CD4-positive, alpha-beta T cell treated with Interleukin-15 for 4 hours (primary cell): ENCODE data around the gene PCYT2.
"Not testable (repeated sequence)": the region's sequence is repeated elsewhere in the genome, so short reads cannot be mapped to it uniquely, and the experiment has no call there.

ENCODE experiments used
- DNase-seq: peaks from one replicate; pipeline ENCODE4 v3.0.0-alpha.2; 2020; ENCODE audit warnings: low spot score

The PCYT2 gene

DNA sequence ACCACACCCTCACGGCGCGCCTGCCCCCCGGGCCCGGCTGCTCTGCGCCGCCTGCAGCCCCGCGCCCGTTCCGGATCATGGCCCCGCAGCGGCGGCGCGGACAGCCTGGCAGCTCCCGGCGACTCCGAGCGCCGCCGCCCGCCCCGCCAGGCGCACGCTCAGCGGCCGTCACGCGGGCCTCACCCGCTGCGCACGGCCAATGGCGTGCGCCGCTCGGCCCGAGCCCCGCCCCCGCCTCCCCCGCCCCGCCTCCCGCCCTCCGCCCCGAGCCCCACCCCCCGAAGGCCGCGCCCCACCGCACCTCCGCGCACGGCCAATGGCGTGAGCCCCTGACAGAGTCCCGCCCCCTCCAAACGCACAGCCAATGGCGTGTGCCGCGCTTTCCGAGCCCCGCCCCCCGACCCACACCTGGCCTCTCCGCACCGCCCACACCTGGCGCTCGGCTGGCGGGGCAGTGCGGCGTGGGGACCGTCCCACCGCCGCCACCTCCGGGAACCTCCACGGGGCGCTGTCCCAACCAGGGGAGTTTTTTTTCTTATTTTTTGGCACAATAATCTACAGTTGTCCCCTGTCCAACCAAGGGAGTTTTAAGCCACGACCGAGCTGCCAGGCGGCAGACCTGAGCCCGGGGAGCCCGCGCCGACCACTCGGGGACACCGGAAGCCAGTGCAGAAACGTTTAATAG lies at the start of gene PCYT2:
PCYT2 (minus strand) TSS at position 123 of the 685 bp plus-strand sequence; CDS start at position 79, 44 bp downstream.
- DNase-seq = peak; percentile 92

DNA sequence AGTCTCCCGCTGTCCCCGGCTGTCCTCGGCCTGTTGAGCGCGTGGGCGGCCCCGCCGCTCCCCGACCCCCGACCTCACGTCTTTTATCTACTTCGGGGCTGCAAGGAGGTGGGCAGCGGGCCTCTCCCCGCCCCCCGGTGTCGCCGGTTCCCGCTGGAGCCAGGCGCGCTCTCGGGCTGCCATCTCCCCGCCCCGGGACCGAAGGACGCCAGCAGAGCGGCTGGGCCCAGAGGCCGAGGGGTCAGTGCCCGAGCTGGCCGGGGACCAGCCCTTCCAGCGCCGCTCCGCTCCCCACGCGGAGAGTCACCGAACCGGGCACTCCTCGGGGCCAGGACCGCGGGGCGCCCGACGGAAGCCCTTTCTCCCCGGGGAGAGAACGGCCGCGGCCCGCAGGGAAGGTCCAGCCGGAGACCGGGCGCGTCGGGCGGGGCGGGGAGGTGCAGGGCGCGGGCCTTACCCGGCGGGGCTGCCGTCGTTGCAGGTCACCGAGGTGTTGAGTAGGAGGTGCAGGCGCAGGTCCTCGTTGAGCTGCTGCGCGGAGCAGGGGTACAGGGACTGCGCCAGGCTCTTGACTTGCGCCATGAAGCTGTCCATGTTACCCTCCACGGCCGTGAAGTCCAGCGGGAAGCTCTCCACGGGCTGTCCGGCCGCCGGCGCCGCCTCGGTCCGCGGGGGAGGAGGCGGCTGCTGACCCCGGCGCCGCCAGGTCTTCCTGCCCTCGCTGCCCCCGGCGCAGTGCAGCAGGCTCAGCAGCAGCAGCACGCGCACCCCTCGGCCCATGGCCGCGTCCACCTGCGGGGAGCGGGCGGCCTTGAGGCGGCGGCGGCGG lies 49.1 kb upstream of the PCYT2 start:
- no peak for DNase-seq

DNA sequence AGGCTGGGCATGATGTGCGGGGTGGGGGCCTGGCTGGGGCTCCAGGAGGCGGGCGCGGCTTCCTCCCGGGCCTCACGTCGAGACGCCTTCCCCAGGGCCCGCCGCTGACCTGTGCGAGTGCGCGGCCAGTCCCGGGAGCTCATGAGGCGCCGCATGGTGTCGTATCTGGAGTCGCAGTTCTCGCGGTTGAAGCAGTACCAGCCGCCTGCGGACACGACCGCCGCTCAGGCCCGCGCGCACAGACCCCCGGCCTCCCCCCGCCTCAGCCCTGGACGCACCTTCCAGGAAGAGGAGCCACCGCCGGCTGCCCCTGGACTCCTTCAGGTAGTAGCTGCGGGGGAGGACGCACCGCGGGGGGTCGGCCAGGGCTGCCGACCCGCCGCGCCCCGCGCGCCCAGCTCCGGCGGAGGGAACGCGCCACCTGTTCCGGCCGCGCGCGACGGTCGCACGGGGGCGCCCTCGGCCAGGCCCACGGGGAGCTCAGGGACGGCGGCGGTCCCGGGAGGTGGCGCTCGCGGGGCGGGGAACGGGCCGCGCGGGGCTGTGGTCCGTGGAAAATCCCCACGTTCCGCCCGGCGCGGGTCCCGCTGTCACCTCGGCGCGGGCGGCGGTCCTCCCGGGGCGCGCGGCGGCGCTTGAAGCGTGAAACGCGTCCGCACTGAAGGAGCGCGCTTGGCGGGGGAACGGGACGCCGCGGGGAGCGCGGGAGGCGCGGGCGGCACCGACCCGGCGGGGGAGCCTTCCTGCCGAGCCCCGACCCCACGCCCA lies 48.3 kb upstream of the PCYT2 start:
- peak; percentile 79 for DNase-seq

- no peak for DNase-seq
Observed at GRCh38 chr17:81958633-81959342, 47.6 kb upstream of the PCYT2 start.

GRCh38 chr17:81957691-81958432 lies 46.7 kb upstream of the PCYT2 start:
- DNase-seq = no peak

GRCh38 chr17:81956607-81957589 lies 45.7 kb upstream of the PCYT2 start:
- DNase-seq = no peak

DNA sequence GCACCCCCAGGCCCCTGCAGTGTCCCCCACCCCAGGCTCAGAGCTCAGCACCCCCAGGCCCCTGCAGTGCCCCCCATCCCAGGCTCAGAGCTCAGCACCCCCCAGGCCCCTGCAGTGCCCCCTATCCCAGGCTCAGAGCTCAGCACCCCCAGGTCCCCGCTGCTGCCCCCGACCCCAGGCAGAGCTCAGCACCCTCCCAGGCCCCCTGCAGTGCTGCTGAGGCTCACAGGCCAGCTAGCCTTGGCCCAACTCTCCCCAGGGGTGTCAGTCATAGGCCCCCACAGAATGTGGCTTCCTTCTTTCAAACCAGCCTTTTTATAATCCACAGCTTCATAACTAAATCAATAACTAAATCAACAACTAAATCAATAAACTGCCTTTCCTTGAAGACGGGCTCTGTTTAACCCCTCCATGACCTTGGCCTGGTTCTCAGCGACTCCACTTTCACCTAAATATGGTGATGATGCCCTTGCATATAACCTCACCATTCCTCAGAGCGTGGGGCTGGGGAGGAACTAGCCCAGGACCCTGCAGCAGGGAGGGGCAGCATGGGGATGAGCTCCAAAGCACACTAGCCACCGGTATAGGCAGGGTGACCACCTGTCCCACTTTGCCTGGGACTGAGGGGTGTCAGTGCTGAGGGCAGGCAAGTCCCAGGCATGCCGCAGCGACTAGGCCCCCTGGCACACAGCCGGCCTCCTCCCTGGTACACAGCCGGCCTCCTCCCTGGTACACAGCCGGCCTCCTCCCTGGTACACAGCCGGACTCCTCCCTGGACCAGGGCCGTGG lies 44.8 kb upstream of the PCYT2 start:
- DNase-seq = no peak

DNA sequence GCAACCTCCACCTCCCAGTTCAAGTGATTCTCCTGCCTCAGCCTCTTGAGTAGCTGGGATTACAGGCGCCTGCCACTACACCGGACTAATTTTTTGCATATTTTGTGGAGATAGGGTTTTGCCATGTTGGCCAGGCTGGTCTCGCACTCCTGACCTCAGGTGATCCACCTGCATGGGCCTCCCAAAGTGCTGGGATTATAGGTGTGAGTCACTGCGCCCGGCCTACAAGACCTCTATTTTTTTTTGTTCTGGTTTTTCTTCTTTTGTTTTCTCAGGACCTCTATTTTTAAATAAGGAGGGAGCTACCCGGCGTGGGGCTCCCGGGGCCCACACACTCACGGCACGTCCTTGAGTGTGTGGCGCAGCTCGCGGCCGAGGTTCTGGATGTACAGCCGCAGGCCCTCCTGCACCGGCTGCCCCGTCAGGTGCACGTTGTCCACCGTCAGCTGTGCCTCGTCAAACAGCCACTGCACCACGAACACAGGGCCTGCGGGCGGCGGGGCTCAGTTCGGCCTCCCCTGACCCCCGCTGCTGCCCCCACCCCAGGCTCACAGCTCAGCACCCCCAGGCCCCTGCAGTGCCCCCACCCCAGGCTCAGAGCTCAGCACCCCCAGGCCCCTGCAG lies 44.0 kb upstream of the PCYT2 start:
- DNase-seq = no peak

DNA sequence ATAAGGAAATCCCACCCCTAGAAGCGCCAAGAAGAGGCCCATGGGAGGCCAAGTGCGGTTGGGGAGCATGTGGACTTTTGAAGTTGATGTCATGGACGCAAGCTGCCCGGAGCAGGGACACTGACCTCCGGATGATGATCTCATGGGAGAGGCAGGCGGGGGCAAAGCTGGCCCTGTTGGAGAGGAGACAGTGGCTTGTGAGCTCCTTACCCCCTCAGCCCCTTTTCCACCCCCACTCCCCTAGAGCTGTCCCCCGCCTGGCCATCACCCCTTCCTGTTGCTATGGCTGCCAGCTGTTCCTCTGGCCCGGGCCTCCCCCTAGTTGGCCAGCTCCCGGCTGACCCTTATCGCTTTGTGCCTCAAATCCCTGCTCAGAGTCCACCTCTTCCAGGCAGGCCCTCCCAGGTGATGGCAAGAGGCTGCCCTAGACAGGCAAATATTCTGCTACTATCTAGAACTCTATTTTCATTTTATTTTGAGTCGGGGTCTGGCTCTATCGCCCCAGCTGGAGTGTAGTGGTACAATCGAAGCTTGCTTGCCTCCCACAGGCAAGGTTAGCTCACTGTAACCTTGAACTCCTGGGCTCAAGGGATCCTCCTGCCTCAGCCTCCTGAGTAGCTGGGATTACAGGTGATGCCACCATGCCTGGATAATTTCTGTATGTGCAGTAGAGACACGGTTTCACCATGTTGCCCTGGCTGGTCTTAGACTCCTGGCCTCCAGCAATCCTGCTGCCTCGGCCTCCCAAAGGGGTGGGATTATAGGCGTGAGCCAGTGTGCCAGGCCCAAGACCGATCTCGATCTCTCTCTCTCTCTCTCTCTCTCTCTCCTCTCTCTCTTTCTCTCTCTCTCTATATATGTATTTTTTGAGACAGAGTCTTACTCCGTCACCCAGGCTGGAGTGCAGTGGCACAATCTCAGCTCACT lies 43.2 kb upstream of the PCYT2 start:
- no peak for DNase-seq

- not testable (repeated sequence) for DNase-seq
Observed at GRCh38 chr17:81953443-81953842, 42.2 kb upstream of the PCYT2 start.

DNA sequence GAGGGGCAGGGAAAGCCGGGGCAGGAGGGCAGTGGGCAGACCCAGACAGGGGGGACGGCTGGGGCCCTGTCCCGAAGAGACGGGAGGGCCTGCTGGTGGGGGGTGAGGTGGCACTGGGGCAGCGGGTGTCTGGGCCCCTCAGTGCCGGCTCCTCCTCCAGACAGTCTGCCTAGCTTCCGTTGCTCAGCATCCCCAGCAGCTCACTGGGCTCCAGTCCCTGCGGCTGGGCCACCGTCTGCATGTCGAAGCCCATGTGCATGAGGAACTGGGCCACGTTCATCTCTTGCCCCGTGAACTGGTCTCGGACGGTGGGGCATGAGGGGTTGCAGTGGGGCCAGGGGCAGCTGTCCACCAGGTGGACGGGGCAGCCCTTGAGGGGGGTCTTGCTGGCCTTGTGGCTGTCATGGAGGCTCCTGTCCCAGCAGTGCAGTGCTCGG lies 41.6 kb upstream of the PCYT2 start:
- DNase-seq = no peak

DNA sequence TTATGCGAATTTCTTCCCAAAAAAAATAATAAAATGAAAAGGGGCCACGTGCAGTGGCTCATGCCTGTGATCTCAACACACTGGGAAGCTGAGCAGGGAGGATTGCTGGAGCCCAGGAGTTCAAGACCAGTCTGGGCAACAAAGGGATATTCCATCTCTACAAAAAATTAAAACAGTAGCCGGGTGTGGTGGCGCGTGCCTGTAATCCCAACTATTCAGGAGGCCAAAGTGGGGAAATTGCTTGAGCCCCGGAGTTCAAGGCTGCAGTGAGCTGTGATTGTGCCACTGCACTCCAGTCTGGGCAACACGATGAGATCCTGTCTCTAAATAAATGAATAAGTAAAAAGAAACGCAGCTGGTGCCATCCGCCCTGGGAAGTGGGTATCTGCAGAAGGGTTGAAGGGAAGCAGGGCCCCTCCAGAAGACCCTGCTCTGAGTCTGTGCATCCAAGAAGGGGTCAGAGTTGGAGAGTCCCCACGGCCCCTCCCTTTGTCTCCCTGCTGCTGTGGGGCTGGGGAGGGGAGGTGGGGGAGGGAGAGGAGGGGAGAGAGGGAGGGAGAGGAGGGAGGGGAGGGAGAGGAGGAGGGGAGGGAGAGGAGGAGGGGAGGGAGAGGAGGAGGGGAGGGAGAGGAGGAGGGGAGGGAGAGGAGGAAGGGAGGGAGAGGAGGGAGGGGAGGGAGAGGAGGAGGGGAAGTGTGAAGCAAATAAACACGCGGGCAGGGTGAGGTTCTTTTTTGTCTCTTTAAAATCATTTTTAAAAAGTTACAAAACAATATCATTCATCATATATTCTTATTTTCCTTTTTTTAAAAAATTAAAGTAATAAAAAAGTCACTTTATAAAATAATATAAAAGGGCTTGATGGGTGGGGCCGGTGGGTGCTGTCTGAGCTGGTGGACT lies 40.8 kb upstream of the PCYT2 start:
- no peak for DNase-seq

DNA sequence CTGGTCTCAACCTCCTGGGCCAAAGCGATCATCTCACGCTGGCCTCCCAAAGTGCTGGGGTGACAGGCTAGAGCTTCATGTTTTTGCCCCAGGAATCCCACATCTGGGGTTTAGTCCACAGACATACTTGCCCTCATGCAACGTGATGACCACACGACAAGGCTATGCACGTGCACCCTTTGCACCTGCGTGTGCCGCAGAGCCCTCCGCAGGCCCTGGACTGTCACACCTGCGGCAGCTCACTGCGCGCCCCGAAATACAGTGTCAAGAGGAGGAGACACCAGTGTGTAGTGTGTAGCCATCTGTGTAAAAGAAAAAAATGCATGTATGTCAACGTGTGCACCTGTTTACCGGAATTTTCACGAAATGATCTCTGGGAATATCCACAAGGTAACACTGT lies 39.3 kb upstream of the PCYT2 start:
- DNase-seq = no peak

GRCh38 chr17:81948635-81949378 lies 37.6 kb upstream of the PCYT2 start:
- no peak for DNase-seq

DNA sequence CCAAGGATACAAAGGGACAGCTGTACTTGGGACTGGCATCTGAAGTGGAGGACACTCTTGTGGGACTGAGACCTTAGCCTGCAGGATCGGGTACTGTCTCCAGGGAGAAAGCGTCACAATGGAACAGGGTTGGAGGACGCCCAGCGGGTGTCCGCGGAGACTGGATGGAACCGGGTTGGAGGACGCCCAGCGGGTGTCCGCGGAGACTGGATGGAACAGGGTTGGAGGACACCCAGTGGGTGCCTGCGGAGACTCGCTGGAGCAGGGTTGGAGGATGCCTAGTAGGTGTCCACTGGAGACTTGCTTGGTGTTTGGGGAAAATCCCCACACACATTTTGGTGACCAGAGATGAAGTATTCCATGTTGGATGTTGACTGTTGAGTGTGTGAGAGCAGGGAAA lies 36.0 kb upstream of the PCYT2 start, which contains the start of gene MYADML2:
MYADML2 (minus strand) TSS at position 45 of the 400 bp plus-strand sequence. CDS start 5,492 bp downstream, outside the sequence.
- DNase-seq = no peak

GRCh38 chr17:81944858-81945257 lies 33.7 kb upstream of the PCYT2 start:
- no peak for DNase-seq
